HEK293T (cell line): Measurements from ENCODE around the gene SKAP2.
A peak's percentile ranks its signal among the peaks of the same experiment; 100 is the strongest.

ENCODE experiments used
- BHLHE40 ChIP-seq: fragments of 450-650 bp; IDR thresholded peaks from 2 replicates; pipeline ENCODE4 v1.6.1; 2016; ENCODE audit warnings: mild to moderate bottlenecking, moderate library complexity, borderline replicate concordance
- ELF4 ChIP-seq: fragments of 450-650 bp; IDR thresholded peaks from 2 replicates; pipeline ENCODE4 v1.6.1; 2017; ENCODE audit warnings: antibody characterized with exemption
- FOXK2 ChIP-seq: fragments of 450-650 bp; IDR thresholded peaks from 2 replicates; pipeline ENCODE4 v1.6.1; 2016; ENCODE audit warnings: mild to moderate bottlenecking
- FOXM1 ChIP-seq: fragments of 450-650 bp; IDR thresholded peaks from 2 replicates; pipeline ENCODE4 v1.6.1; 2017; ENCODE audit warnings: mild to moderate bottlenecking, borderline replicate concordance
- L3MBTL2 ChIP-seq: fragments of 450-650 bp; conservative IDR thresholded peaks from 2 replicates; pipeline ENCODE4 v1.6.1; 2016; ENCODE audit warnings: mild to moderate bottlenecking
- SP1 ChIP-seq: fragments of 450-650 bp; IDR thresholded peaks from 2 replicates; pipeline ENCODE4 v1.6.1; 2017
- SUZ12 ChIP-seq: fragments of 450-650 bp; IDR thresholded peaks from 2 replicates; pipeline ENCODE4 v1.6.1; 2016; ENCODE audit warnings: mild to moderate bottlenecking

DNA sequence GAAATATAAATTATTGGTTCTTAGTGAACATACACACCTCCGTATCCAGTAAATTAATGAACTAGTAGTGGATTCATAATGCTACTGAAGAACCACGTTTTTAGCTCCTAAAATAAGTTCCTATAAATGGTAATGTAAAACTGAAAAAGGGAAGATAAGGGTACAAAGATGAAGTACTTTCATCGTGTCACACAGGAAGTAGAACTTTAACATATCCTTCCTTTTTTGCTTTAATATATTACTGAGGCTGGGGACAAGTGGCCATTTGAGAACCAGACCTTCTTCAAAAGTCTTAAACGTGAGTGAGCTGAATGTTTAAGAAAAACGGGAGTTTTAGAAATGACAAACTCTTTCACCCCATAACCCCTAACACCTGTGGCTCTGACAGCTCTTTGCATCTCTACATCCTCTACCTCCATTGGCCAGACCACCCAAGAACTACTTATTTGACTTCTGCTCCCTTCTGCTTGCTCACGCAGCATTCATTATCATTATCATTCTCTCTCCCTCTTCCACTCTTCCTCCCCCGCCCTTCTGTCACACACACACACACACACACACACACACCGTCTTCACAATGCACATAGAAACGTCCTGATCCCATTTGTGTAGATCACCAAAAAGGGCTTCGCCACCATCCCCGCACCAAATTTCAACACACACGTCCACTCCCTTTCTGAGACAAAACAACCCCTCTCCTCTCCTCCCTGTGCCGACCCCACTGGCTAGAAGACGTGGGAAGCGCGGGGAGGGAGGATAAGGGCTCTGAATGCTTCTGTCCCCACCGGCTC lies 677 bp downstream of the SKAP2 start:
- TF ChIP-seq SUZ12 = no peak
- no peak for TF ChIP-seq FOXK2
- no peak for TF ChIP-seq ELF4
- TF ChIP-seq SP1 = no peak
- TF ChIP-seq FOXM1 = no peak
- no peak for TF ChIP-seq BHLHE40
- peak; percentile 56 for TF ChIP-seq L3MBTL2
